NCI-H510A treated with DMSO at 0.1 percent for 48 hours (cell line): ENCODE measurements around the gene TTI1.

ENCODE experiments used
- DNase-seq: peaks from one replicate; lab custom pipeline; 2025; lab: John Stamatoyannopoulos, UW

The TTI1 gene

DNA sequence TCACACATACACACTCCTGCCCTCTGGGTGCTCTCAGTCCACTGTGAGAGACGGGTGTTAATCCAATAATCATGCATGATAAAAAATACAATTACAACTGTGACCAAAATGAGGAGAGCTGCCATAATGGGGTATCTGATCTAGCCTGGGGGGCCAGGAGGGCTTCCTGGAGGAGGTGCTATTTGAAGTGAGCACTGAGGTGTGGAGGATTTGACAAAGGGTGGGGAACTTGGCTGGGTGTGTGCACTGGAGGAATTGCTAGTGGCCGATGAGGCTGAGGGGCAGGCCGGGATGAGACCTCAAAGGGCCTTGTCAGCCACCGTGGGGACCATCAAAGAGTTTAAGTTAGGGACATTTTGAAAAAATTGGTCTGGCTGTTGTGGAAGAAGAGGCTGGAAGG lies 95.6 kb downstream of the TTI1 start:
- DNase-seq: no peak

DNA sequence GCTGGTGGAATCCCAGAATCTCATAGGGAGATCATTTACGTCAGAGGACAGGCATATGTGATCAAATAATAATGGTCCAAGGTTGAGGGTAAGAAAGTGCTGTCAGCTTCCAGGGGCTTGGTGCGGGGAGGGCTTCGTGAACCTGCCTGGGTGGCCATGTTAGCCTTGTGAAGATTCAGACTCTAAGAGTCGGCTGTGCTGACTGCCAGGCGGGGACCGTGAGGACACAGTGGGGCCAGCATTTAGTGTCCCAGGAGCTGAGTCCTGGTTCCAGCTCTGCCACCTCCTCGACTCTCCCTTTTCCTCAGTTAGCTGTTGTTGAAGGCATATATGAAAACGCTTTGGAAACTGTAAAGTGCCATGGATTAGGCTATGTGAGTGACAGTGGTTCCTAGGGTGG lies 96.8 kb downstream of the TTI1 start:
- DNase-seq: no peak

DNA sequence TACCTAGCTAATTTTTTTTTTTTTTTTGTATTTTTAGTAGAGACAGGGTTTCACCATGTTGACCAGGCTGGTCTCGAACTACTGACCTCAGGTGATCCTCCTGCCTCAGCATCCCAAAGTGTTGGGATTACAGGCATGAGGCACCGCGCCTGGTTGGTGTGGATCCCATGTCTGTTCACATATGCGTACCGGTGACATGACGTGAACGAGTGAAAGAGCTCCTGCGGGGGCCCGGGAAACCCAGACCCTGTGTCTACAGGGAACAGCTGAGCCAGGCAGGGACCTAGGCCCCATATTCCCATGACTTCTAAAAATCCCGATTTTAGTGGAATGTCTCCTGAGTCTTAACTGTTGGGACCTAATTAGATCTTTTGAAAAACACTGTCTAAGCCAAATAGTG lies 97.2 kb downstream of the TTI1 start:
- DNase-seq: no peak

DNA sequence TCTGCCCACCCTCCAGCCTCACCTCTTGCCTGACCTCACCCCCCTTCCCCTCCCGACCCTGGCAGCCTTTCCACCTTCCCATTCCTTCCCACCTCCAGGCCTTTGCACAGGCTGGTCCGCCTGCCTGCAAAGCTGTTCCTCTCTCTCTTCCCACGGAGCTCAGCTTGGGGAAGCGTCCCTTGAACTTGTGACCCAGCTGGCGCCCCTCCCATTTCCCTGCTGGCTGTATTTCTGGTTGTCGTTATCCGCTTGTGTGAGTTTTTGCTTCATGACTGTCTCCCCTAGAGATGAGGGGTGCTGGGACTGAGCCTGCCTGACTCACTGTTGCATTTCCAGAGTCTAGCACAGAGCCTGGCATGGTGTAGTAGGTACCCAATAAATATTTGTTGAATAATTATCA lies 97.8 kb downstream of the TTI1 start:
- DNase-seq: no peak

DNA sequence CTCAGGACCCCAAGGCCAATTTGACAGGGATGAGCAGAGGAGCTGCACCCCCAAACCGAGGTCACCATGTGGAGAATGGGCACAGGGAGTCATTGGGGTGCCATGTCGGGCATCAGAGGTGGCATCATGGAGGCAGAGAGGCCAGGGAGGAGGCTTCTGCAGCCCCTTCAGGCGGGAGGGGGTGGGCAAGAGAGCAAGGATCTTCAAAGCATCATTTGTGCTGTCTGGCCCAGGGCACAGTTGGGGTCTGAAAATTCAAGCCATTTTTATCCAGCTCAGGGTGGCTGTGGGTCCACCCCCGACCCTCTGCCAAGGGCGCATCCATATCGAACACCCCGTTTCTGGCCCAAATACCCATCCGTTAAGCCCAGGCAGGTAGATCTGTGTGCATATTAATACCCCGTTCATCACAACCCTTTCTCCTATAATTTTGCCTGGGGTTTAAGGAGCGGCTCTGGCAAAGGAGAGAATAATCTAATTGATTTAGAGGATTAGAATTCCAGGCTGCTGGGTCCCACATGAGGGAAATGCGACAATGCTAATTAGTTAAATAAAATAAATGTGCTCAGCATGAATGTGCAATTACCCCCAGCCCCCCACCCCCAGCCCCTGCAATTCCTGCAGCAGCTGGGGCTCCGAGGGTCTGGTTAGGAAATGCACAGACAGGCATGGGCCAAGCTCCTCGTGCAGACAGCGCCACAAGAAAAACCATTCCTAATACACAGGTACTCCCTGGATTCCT lies 98.5 kb downstream of the TTI1 start:
- DNase-seq: no peak

- no peak for DNase-seq
These were observed 99.2 kb downstream of the TTI1 start for GRCh38 chr20:37933786-37934633.
